Activated CD8-positive, alpha-beta memory T cell treated with anti-CD3 and anti-CD28 coated beads for 36 hours (primary cell): Measurements from ENCODE around the gene MYL11. TPM values are rescaled to one million over a fixed set of nuclear protein-coding genes. Genes with fewer than 3 reads are reported as not detected.

Experiments used
- CTCF ChIA-PET: fragments of 350-600 bp; sonication (Branson Sonifier 250); formaldehyde crosslinking; loops from one replicate; lab custom pipeline; 2021; ENCODE audit warnings: antibody characterized with exemption; lab: Charles Lee
- POLR2A ChIA-PET: fragments of 350-600 bp; sonication (Branson Sonifier 250); formaldehyde crosslinking; loops from one replicate; lab custom pipeline; 2021; ENCODE audit warnings: antibody characterized with exemption; lab: Charles Lee
- total RNA-seq, 2 experiments: library from RNA; stranded (reverse); gene quantifications; one replicate each; pipeline ENCODE4 v1.2.3, GENCODE V29; 2021

MYL11 gene
- total RNA-seq, 2 experiments from 2014 or later, result 0.80 to 1.6 TPM

DNA sequence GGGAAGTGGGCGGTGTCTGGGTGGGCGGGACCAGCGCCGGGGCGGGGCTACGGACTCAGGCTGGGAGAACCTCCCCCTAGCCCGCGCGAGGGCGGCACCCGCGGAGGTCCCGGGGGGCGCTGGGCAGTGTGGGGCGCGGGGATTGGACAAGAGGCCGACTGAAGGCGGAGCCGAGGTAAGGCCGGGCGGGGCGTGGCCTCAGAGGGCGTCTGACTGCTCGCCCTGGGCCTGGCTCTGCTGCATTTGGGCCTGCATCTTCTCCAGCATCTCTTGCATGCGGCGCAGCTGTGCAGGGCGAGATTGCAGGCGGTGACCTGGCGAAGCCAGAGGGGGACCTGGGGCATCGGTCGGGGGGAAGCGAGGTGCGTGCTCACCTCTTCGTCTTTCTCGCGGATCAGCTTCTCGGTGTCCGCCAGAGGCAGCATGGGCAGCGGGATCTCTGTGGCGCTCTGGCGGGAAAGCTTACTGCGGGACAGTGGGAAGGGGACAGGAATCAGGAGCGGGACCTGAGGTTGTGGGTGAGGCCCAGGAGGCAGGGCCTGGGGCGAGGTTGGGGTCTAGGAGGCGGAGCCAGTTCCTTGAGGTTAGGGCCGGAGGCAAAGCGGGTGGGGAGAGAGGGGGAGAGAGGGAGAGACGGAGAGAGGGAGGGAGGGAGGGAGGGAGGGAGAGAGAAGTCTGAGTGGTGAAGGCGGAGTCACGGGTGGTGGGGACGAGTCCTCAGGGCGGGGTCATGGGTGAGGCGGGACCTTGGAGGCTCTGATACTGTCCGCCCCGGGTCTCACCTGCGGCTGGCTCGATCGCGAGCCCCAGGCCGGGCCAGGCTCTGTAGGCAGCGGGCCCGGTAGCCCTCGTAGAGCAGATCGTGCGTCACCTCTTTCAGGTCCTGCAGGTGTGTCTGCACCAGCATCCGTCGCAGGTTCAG, 3.9 kb downstream of the MYL11 start:
- CTCF ChIA-PET, result interaction anchor here (0.8 to 1.5 kb wide), 3 partner anchors 17 to 193 kb away, joined by 3 to 8 read pairs (median 3); partner anchors contain the start of genes ZNF48 and ZNF688
- POLR2A ChIA-PET, result interaction anchor here (0.6 to 0.9 kb wide), 3 partner anchors 28 to 195 kb away, joined by 3 to 7 read pairs (median 3); partner anchors contain the start of gene ZNF771

DNA sequence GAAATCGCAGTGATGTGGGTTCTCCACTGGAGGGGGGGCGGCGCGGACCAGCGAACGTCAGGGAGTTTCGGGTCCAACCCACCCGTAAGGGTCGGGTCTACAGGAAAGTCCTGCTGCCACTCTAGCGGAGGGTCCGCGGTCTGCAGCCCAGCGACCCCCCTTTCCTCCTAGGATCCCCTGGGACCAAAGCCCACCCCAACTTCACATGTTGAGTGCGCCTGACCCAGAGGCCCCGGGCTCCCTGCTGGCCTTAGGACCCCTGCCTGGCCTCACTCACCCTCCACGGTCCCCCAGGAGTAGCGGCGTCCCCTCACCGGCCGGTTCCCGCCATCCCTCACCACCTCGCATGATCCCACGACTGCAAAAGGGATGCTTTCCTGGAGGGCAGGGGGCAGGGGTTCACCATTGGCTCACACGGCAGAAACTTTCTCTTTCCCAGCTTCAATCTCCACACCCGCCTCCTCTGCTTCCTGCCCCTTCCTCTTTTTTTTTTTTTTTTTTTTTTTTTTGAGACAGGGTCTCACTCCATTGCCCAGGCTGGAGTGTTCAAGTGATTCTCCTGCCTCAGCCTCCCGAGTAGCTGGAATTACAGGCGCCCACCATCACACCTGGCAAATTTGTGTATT, 4.7 kb downstream of the MYL11 start:
- ChIA-PET POLR2A (interaction anchor here (0.6 kb wide), 1 partner anchor 196 kb away, joined by 7 read pairs; no protein-coding TSS in a partner anchor), CTCF (interaction anchor here (1.5 to 2.7 kb wide), 3 partner anchors 8 to 16 kb away, joined by 4 to 11 read pairs (median 9); partner anchors contain the start of gene ZNF48)

DNA sequence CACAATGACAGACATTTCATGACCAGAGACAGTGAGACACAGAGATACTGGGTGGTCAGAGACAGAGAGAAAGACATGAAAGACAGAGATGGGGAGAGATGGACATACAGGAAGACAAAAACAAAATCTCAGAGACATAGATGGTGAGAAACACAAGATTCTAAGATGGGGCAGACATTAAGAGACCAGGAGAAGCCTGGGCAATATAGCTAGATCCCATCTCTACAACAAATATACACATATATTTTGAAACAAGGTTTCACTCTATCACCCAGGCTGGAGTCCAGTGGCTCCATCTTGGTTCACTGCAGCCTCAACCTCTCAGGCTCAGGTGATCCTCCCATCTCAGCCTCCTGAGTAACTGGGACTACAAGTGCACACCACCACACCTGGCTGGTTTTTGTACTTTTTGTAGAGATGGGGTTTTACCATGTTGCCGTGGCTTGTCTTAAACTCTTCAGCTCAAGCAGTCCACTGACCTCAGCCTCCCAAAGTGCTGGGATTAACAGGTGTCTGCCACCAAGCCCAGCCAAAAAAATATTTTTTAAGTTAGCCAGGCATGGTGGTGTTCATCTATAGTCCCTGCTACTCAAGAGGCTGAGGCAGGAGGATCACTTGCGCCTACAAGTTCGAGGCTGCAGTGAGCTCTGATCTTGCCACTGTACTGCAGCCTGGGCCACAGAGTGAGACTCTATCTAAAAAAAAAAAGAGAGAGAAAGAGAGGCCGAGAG, 5.6 kb downstream of the MYL11 start:
- POLR2A ChIA-PET, result no interaction called here
- CTCF ChIA-PET, result interaction anchor here (1.5 to 2.7 kb wide), 3 partner anchors 9 to 15 kb away, joined by 4 to 11 read pairs (median 9); partner anchors contain the start of gene ZNF48

DNA sequence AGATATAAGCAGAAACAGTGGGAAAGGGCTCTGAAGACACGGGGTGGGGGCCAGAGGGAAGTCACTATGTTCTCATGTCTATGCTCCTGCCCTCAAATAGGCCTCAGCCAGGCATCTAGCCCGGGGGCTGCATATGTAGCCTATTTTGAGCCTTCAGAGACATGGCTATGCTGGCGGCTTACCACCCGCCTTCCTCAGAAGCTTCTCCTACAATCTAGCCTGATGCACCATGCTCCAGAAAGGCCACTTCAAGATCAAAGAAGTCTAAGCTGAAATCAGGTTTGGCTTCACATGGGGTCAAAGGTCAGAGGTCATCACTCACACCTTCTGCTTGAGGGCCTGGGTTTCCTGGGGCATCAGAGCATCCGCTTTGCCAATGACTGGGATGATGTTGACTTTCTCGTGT, 6.2 kb downstream of the MYL11 start:
- ChIA-PET POLR2A (interaction anchor here (0.5 kb wide), 1 partner anchor 34 kb away, joined by 9 read pairs; no protein-coding TSS in a partner anchor), CTCF (interaction anchor here (1.5 to 2.7 kb wide), 3 partner anchors 9 to 14 kb away, joined by 4 to 11 read pairs (median 9); partner anchors contain the start of gene ZNF48)

DNA sequence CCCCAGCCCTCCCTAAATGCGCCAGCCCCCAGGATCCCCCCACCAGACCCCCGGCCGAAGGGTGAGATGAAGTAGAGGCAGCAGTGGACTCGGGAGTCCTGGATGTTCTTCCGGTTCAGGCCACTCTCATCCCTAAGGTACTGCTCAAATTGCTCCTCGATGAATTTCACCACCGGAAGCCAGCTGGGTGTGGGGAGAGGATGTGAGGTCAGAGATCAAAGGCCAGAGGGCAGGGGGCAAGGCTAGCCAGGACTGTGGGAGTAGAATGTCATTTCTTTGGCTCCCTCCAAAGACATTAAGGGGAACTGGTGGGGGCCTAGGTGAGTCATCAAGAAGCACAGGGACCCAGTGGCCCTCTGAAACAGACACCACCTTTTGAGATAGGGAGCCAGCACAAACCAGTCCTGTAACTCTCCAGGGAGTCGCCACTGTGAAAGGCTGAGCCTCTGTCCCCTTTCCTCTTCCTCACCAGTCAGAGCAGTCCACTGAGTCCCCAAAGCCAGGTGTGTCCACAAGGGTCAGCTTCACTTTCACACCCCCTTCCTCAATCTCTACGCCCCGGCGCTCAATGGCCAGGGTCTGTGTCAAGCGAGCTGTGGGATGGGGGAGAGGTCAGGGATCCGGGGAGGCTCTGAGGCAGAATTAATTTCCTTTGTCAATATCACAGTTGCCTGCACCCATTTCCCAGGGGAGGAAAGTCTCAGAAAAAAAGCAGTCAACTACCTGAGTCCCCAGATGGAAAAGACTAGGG, 6.9 kb downstream of the MYL11 start:
- POLR2A ChIA-PET, result interaction anchor here (0.5 to 1.7 kb wide), 3 partner anchors 34 to 209 kb away, joined by 5 to 9 read pairs (median 6); no protein-coding TSS in a partner anchor
- CTCF ChIA-PET, result interaction anchor here (1.0 to 2.7 kb wide), 5 partner anchors 12 to 28 kb away, joined by 3 to 11 read pairs (median 7); partner anchors contain the start of genes ZNF48 and ZNF771

DNA sequence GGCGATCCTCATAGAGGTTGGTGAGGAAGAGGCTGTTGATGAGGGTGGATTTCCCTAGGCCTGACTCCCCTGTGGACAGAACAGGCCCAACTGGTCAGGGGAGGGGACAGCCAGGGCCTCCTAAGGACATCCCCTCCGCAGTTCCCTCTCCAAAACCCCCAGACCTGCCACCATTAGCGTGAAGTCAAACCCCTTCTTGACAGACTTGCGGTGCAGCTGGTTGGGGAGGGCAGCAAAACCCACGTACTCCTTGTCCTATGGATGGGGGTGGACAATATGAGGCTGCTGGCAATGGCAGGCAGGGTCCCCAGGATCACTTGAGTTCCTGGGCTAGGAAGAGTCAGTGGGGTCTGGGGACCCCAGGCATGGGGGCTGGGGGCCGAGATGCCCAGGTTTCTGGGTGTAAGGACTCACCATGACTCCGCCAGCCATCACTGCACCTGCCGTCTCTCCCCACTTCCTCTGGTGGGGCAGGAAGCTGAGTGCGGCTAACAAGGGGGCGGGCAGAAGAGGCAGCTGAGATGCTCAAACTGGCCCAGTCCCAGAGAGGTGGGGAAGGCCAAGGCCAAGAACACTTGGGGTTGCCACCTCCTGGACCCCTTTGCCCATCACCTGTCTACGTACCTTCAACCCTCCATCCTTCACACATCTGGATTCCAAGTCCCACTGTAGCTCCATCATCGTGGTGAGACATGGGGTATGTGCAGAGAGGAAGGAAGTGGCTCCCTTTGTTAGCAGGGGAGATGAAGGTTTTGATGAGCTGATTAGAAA, 7.7 kb downstream of the MYL11 start, which contains the start of gene SEPTIN1:
SEPTIN1 (minus strand) TSS at position 451 of the 771 bp plus-strand sequence; CDS start at position 432, 19 bp downstream.
- ChIA-PET CTCF (interaction anchor here (0.7 to 2.7 kb wide), 7 partner anchors 10 to 27 kb away, joined by 3 to 7 read pairs (median 4); partner anchors contain the start of genes TBC1D10B and ZNF771), POLR2A (interaction anchor here (0.6 to 2.0 kb wide), 12 partner anchors 11 to 250 kb away, joined by 3 to 11 read pairs (median 5); partner anchors contain the start of genes CD2BP2, TBC1D10B, ZNF48 and ZNF771)

DNA sequence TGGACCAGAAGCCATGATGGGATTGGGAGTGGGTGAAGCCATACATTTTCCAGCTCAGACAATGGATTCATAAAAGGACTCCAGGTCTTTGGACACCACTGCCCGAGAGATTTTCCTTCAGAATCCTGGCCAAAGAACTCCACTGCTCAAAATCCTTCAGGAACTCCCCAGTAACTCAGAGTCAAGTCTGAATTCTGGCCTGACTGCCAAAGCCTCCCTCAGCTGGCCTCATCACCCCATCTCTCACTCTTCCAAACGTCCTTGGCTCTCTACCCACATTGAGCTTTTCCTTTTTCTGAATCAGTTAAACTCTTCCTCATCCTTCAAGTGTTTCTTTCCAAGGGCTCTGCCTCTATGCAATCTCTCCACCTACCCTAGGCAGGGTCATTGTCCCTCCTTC, 8.9 kb downstream of the MYL11 start:
- POLR2A ChIA-PET, result interaction anchor here (0.9 to 2.0 kb wide), 7 partner anchors 10 to 29 kb away, joined by 3 to 11 read pairs (median 5); partner anchors contain the start of genes CD2BP2, TBC1D10B and ZNF48
- CTCF ChIA-PET, result interaction anchor here (0.6 to 2.7 kb wide), 5 partner anchors 12 to 215 kb away, joined by 3 to 7 read pairs (median 3); partner anchors contain the start of gene TBC1D10B

DNA sequence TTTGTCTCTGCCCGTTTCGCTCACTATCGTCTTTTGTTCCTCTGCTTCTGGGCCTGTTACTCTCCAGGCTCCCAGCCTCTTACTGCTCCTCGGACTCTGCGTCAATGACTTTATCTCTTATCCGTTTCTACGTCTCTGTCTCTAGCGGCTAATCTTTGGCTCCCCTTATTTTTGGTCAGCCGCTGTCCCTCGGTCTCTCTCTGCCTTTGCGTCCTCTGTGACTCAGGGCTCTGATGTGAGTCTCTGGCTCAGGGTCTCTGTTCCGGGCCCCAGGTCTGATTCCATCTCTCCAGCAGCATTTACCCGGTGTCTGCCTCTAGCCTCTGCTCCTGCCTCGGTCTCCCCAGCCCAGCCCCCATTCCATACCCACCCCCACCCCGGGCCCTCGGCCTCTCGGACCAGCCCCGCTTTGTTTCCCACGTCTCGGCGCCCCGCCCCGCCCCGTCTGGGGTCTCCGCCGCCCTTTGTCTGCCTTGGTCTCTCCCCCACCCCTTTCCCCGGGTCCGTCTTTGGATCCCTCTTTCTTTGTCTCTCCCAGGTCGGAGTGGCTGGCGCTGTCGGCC, 20.1 kb downstream of the MYL11 start:
- POLR2A ChIA-PET, result interaction anchor here (0.5 to 1.9 kb wide), 5 partner anchors 12 to 39 kb away, joined by 3 to 10 read pairs (median 8); partner anchors contain the start of genes CD2BP2, SEPTIN1 and ZNF771
- CTCF ChIA-PET, result interaction anchor here (0.8 to 3.2 kb wide), 8 partner anchors 13 to 255 kb away, joined by 3 to 15 read pairs (median 9); partner anchors contain the start of genes DCTPP1 and ZNF771

DNA sequence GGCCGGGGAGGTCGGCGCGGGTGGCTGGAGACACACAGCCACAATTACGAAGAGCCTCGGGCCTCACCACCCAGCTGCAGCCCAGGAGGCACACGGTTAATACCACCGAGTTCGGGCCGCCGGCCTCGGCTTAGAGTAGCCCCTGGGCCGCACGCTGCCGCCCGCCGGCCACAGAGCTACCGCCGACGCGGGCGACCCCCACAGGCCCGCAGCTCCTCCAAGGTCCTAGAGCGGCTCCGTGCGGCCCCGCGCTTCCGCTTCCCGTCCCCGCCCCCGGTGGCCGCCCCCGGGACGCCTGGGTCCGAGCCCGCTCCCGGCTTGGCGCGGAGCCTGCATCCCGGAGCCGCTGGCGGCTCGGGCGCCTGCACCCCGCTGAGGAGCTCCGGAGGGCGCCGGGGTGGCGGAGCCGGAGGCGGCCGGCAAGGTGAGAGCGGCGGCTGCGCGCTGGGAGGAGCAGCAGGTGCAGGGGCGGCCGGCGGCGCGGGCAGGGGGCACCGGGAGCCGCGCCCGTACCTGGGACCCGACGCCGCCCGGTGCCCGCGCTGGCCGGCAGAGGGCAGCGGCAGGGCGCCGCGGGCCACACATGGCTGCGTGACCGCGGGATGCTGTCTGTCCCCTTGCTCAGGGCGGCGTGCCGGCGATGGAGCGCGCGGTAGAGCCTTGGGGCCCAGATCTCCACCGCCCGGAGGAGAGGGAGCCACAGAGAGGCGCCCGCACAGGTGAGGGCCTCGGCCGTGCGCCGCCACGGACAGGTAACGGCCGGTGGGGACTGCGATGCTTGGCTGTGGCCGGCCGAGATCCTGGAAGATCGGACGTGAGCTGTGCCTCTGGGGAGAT, 20.8 kb downstream of the MYL11 start, which contains the start of gene ZNF48:
ZNF48 (plus strand) TSS at position 266 of the 837 bp plus-strand sequence; CDS start at position 641, 375 bp downstream.
- ChIA-PET CTCF (interaction anchor here (0.6 to 3.2 kb wide), 10 partner anchors 12 to 255 kb away, joined by 3 to 15 read pairs (median 6); partner anchors contain the start of genes DCTPP1 and ZNF771), POLR2A (interaction anchor here (0.5 to 1.9 kb wide), 5 partner anchors 12 to 40 kb away, joined by 4 to 10 read pairs (median 8); partner anchors contain the start of genes CD2BP2, SEPTIN1 and ZNF771)

DNA sequence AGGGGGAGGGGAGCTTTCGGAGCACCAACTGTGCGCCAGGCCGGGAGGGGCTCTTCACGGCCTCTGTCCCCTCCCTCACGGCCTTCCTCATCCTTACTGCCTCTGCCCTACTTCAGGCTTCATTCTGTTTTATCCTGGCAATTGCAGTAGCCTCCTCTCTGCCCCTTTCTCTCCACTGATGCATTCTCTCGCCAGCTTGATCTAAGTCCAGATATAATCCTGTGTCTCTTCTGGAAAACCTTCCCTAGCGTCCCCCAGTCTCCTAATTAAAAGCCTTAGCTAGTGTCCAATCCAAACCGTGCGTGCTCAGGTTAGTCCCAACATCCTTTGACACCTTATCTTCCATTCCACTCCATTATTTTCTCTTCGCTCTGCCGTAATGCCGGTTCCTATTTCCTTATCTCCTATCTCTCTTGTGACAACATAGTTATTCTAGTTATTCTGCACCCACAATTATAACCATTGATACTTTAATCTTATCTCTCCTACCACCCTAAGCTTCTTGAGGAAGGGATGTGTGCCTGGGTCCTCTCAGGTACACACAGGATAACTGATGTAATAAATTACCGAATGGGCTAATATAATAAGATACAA, 21.5 kb downstream of the MYL11 start:
- CTCF ChIA-PET, result interaction anchor here (0.6 to 3.2 kb wide), 9 partner anchors 11 to 219 kb away, joined by 3 to 15 read pairs (median 8); partner anchors contain the start of genes DCTPP1 and ZNF771

DNA sequence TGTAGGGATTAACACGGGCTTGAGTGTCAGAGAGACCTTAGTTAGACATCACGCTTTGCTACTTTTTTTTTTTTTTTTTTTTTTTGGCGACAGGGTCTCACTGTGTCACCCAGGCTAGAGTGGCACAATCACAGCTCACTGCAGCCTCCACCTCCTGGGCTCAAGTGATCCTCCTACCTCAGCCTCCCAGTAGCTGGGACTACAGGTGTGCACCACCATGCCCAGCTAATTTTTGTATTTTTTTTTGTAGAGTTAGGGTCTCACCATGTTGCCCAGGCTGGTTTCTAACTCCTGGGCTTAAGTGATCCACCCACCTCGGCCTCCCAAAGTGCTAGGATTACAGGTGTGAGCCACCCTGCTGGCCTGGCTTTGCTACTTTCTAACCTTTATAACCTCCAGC, 22.0 kb downstream of the MYL11 start:
- ChIA-PET POLR2A (interaction anchor here (1.8 to 1.9 kb wide), 2 partner anchors 13 to 14 kb away, joined by 6 to 10 read pairs; partner anchors contain the start of gene SEPTIN1), CTCF (interaction anchor here (1.0 to 3.2 kb wide), 6 partner anchors 11 to 219 kb away, joined by 3 to 15 read pairs (median 10); partner anchors contain the start of gene ZNF771)

More for the DNA sequence above, 21.5 kb downstream of the MYL11 start:
- POLR2A ChIA-PET, result interaction anchor here (1.5 to 1.9 kb wide), 3 partner anchors 11 to 13 kb away, joined by 6 to 10 read pairs (median 10); partner anchors contain the start of genes SEPTIN1 and ZNF771

DNA sequence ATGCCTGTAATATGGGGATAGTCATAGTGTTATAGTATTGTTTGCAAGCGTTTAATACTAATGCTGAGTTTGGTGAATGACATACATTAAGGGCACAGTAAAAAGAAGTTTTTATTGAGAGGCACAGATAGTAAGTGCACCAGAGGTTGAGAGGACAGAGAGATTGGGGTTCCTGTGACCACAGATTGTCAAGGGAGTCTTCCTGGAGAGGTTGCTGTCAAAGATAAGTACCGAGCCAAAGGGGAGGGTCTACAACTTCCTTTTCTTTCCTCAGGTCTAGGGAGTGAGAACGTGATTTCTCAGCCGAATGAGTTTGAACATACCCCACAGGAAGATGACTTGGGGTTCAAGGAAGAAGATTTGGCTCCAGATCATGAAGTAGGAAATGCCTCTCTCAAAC, 22.5 kb downstream of the MYL11 start:
- POLR2A ChIA-PET, result interaction anchor here (1.1 to 1.8 kb wide), 2 partner anchors 12 to 14 kb away, joined by 3 to 6 read pairs; partner anchors contain the start of gene SEPTIN1

More for the DNA sequence above, 22.5 kb downstream of the MYL11 start:
- CTCF ChIA-PET, result interaction anchor here (1.0 to 2.7 kb wide), 3 partner anchors 10 to 218 kb away, joined by 3 to 15 read pairs (median 10); partner anchors contain the start of gene ZNF771
